Measurements from ENCODE around the gene ZNF827. TPM values are rescaled to one million over a fixed set of nuclear protein-coding genes. Genes with fewer than 3 reads are reported as not detected.

The ZNF827 gene
- total RNA-seq, 1 donor from 2014 or later: 10.5 TPM

DNA sequence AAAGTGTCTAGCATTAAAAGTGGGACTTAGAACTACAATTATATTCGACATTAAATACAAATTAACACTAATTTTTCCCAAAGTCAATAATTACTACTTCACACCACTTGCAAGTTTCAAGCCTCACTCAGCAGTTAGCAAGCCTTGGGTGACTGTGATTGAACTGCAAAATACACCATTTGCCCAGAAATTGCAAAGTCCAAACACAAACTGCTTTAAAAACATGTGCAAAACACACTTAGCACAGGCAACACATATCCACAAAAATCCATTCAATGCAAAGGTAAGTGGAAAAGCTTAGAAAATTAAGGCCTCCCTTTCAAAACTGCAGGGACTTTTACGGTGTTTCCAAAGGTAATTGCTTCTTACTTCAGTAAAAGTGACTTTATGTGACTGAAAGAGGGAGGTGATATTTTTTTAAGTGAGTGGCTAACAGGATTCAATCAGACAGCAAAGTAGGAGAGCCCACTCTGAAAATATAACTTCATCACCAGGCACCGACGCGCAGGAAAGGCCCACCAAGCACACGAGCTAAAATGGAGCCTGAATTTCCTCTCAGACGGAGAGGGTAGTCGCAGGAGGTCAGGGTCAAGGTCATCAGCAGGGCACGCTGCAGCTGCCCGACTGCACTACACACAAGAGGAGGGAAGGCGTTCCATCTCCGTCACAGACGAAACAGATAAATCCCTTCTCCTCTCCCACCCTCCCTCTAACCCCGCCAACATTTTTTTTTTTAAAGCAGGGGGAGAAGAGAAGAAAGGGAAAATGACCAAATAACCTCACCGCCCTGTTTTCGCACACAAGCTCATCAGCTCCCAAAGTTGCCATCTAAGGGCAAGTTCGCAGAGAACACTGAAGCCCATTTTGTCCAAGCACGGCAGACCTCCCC lies 3.1 kb downstream of the ZNF827 start:
- DNase-seq (ENCODE audit: low spot score): no peak

DNA sequence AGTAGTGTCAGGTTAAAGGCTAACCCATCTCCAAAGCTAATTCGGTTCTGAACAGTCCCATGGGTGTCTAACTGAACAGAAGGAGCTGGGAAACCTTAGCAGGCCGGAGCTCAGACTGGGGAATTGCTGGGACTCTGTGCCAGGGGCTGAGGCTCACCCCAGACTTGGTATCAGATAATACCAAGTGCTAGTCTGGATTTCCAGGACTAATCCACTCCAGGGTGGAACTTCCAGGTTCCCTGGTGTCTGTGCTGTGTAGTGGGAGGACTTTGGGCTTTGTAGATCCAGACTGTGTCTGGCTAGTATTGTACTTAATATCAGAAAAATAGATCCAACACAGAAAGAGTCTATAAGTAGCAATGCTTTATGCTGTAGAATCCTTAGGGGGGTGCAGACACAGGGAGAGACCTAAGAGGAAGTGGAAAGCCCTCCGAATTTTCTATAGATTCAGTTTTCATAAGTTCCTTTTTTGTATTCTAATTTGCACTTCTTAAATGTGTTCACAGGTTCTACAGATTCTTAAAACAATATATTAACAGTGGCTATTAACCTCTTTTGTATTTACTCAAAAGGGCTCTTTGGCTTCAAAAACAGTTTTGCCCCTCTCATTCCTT lies 4.1 kb downstream of the ZNF827 start:
- no peak for DNase-seq (ENCODE audit: low spot score)

DNA sequence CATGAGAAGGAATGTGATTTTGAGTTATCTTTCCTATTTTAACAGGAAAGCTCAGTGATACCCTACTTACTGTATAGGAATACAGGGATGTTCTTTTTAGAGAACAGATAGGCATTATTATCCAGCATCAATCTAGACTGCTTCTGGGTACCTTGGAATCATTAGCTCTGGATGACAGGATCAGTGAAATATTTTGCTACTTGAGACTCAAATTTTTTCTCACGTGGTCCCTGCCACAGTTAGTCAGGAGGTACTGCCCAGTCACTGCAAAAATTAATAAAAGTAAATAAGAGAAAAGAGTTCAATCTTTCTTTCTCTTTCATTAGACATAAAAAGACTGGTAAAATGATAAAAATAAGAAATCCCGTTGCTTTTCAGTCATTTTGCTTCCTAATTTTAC lies 5.5 kb downstream of the ZNF827 start:
- DNase-seq (ENCODE audit: low spot score): no peak

DNA sequence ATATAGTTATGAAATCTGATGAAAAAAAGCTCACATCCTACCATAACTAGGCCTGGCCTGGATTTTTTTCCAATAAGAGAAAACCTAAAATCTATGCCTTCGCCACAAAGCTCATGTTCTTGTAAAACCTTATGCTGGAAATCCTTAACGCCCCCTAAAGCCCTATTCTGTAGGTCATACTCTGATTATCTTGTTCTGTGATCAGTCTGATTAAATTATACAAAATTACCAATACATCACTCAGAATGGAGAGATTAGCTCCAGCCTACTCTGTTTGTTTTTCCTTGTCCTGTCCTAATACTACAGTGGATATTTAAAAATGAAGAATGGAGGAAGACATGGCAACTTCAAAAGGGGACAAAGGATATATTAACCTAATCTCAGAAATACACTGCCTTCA lies 7.2 kb downstream of the ZNF827 start:
- DNase-seq (ENCODE audit: low spot score): no peak

DNA sequence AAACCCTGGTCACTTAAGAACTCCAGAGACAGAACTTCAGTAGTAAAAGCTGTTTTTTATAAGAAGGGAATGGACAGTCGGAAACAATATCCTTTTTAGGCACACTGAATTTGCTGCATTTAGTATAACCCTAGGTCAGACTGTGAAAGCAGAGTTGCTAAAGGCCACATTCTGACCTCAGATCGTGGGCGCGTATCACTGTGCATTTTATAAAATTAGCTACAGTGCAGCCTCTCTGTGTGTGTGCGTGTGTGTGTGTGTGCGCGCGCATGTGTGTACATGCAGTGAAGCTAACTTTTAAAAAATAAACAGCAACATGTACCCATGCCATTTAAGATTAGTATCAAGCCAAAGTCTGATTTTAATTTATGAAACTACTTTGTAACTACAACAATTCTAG lies 8.0 kb downstream of the ZNF827 start:
- DNase-seq (ENCODE audit: low spot score): no peak

DNA sequence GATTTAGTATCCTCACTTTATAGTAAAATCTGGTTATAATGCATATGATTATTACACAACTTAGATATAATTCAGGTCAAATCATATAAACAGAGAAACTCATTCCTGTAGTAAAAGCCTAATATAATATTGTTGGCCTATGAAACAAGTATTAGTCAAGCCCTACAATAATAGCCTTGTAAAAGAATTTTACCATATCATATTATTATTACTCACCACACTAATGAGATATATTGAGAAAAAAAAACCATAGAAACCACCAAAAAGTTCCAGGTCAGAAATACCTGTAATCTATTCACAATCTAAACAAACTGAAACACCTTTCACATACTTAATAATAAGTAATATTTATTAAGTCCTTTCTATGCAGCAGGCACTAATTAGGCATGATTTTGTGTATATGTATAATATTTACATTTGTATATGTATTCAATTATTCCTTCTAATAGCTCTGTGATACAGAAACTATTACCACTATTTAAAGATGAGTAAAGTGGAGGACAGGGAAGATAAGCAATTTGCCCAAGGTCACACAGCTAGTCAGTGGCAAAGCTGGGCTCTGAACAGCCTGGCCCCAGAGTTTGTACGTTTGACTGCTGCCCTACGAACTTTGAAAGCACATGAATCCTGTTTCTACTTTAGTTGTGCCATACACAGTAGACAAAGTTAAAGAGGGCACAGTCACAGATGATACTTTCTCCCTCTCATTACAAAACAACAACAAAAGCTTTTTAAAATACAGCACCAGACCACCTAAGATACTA lies 9.0 kb downstream of the ZNF827 start:
- DNase-seq (ENCODE audit: low spot score): no peak

DNA sequence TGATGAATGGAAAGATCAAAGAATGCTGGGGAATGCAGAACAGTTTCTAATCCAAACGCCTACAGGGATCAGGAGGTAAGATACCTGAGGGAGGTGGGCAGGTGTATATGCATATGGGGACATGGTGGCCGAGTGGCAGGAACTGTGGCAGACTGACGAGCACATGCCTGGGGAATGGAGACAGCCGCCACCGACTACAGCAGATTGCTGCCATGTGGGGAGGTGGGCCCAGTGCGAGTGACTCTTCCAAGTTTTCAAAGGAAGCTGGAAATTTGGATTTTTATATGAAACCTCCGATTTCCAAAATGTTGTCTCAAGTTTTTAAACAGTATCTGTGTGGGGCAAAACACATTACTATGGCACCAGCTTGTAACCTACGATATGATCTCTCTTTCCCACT lies 9.9 kb downstream of the ZNF827 start:
- DNase-seq (ENCODE audit: low spot score): no peak

DNA sequence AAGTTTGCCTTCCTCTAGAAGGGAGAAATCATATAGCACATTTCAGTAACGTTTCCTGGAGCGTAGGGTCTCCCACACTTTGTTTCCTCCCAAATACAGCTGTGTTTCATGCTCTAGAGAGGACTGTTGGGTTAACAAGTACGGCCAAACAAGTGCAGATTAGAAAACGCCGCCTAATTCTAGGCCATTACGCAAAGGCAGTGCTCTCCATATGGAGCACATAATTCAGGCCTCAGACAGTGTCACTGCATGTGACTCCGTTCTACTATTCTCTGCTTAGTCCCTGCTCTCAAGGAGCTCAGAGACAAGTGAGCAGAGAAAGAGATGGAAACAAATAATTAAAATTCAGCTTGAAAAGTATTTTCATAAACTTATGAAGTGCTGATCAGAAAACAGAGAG lies 11.6 kb downstream of the ZNF827 start:
- no peak for DNase-seq (ENCODE audit: low spot score)

DNA sequence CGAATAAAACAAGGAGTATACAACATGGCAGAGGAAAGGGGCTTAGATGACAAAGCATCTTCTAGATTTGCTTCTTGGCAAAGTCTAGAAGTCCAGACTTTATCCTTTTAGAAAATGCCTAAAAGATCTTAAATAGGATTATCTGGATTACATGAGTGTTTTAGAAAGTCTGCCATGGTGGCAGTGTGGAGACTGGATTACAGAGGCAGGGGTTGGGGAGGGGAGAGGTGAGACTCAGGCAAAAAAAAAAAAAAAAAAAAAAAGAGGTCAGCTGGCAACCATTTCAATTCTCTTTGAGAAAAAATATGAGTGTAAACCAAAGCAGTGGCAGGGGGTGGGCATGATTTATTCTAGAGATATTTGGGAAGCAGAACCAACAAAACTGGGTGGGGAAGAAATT lies 17.4 kb downstream of the ZNF827 start:
- DNase-seq (ENCODE audit: low spot score): no peak

DNA sequence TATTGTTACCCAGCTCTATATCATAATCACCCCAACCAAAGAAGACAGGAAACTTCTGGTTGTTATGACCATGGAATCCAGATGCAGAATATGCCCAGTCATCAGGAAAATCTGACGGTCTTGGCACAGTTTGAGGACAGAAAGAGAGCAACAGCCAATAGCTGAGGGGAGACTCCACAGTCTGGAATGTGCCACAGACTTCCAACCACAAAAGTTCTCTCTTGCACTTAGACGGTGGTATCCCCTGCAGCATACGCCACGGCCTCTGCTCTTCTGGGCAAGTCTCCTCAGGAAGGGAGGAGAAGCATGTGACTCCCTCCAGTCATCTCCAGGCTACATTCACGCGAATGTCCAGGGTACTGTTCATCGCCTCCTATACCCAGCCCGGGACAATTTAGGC lies 18.4 kb downstream of the ZNF827 start:
- DNase-seq (ENCODE audit: low spot score): no peak

DNA sequence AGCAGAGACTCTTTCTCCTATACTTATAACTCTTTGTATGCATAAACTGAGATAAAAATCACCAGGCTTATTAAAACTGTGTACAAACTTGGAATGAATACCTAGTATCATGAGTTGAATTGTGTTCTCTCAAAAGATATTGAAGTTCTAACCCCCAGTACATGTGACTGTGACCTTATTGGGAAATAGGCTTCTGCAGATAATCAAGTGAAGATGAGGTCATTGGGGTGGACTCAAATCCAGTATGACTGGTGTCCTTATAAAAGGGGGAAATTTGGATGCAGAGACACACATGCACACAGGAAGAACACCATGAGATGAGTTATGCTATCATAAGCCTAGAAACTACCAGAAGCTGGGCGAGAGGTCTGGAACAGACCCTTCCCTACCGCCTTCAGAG lies 26.2 kb downstream of the ZNF827 start:
- no peak for DNase-seq (ENCODE audit: low spot score)

DNA sequence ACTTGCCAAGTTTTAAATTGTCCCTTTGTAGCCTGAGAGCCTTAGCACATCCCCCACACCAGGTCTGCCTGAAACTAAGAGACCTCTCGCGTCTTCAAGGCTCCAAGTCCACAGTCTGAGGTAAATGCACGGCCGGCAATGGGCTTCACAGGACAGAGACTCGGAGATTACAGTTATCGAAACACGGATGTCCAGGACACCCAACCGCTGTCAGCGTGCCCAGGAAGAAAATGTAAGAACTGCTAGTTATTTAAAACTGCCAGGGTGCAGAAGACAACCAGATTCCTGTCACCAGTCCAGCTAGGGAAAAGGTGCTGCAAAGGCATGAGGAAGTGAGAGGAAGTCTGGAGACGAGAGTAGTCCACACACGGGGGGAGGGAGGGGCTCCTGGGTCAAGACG lies 28.9 kb downstream of the ZNF827 start:
- no peak for DNase-seq (ENCODE audit: low spot score)

DNA sequence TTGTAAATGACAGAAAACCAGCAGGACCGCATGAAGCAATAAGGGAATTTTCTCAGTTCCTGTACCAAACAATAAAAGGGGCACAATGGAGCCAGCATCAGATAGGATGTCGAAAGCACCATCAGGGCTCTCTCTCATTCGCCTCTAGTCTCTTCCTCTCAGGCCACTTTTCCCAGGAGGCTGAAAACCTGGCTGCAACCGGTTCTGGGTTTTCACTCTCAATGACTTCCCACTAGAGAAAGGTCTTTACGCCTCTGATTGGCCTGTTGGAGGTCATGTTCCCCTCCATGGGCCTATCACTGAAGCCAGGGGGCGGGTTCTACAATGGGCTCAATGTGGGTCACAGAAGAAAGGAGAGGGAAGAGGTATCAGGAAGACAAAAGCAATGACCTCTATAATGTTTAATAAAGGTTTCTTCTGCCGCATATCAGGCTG lies 29.3 kb downstream of the ZNF827 start:
- DNase-seq (ENCODE audit: low spot score): no peak

DNA sequence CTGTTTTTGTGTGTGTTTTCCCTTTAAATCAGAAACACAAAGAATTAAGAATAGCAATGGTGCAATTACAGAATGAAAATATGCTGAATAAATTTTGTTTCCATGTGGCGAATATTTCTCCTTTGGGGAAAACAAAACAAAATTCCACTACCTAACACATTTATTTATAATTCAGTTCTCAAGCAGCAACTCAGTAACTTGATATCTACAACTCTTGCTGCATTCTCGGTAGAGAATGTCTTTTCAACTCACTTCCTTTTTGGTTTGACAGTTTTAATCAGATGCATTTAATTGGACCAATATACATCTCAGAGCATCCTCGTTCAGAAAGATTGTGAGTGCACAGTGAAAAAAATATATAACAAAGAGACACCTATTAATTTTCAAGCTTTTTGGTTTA lies 30.8 kb downstream of the ZNF827 start:
- DNase-seq (ENCODE audit: low spot score): no peak

DNA sequence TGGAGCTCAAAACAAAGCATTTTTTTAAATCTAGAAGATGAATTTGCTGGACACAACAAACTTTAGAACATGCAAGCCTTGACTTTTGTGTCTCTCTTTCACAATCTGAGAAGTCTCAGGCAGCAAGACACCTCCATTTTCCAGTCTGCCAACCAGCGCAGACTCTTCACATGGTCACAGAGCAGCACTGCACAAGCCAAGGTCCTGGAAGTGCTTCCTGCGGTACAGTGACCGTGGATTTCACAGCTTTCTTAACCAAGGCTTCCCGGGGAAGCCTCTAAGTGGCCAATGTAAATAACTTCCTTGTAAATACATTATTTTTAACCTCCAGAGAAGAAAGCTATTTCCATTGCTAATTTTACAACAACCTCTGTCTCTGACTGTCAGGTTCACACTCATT lies 31.2 kb downstream of the ZNF827 start:
- DNase-seq (ENCODE audit: low spot score): no peak

DNA sequence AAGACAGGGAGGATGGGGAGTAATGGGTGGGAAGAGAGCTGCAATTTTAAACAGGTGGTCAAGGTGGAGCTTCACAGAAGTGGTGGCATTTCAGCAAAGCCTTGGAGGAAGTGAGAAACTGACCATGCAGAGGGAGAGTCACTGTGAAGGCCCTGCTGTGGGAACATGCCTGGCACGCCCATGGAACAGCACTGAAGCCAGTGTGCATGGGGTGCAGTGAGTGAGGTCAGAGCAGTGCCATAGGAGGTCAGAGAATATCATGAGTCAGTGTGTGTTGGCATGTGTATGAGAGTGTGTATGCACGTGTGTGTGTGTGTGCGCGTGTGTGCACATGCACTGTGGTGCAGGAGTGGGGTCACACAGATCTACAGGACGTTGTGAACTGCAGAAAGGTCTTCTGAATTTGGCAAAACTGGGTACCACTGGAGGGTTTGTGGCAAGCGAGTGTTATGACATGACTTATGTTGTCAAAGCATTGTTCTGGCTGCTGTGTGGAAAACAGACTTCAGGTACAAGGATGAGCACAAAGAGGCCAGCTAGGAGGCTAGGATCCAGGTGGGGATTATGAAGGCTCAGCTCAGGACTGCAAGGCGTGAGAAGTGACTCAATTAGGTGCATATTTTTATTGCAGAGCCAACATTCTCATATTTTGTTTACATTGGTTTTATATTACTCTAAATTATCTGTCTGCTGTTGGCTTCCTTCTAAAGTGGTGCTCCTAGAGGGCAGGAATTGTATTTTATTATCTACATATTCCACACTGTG lies 34.0 kb downstream of the ZNF827 start:
- DNase-seq (ENCODE audit: low spot score): no peak

DNA sequence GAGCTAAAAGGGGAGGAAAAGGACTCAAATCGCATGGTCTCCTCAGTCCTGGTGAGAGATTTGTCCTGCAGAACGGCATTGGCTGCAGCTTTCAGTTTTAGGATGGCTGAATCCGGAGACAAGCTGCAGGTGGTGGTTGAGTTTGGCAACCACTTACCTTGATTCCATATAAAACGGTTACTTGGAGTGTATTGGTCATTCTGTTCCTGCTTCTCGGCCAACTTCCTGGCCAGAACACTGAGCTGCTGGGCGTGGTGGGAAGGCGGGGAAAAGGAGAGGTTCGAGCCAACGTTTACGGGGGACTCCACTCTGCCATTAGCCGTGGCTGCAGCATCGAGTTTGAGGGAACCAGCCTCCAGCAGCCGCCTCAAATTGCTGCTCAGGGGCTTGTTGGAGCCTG lies 36.1 kb downstream of the ZNF827 start:
- DNase-seq (ENCODE audit: low spot score): no peak

DNA sequence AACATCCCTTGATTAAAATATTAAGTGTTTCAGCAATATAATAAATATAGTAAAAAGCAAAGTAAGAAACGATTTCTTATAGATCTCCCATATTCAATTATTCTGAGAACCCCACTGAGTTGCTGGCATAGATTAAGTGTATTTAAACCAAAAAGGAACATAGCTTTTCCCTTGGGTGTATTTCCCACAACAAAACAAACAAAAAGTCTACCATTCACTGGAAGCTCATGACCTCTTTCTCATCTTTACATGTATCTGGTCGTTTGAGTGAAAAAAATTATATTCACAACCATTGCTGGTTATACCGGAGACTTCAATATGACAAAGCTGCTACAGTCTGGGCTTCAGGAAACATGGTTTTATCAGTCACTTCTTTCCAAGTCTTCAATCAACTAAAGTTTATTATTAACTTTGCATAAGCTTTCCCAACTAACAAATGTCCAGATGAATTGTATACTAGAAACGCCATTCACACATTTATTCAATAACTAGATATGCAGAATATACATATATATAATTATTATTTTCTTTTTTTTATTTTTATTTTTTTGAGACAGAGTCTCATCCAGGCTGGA lies 38.6 kb downstream of the ZNF827 start:
- DNase-seq (ENCODE audit: low spot score): no peak

DNA sequence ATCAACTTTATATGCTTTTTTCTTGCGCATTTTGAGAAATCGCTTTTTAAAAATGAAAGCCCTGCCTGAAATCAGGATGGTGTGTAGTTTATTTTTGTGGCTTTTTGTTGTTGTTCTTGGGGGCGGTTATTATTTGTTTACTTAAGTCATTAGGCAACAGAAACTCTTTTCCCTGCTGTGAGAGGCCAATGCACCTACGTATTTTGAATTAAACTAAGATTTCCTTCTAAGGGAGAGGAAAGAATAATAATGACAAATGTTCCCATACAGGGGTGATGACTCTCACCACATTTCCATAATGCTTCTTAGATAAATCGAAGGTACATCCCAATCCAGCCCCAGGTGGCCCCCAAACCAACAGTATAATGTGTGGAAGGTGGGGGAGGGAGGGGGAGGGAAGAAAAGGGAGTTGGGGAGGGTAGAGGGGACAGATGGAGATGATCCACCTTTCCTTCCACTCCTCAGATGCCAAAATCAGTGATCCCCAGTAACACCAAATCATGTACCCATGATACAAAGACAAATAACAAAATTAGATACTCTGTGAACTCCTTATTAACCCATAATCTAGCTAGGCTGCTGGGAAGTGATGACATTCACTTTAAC lies 39.6 kb downstream of the ZNF827 start:
- DNase-seq (ENCODE audit: low spot score): no peak

DNA sequence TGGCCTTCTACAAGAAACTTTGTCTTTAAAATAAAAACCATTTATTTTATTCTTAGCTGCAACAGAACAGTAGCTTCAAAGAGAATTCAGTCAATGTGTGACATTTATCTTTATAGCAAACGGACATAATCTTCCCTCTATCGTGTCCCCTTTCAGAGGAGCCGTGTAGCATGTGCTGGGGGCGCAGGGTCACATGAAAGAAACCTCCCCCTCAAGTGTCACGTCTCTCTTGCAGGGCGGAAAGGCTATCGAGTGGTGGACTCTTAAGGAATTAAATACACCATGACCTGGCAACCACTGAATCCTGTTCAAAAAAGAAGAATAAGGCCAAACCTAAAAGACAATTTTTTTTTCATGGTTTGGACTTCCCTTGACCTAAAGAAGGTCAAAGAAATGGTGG lies 40.2 kb downstream of the ZNF827 start:
- DNase-seq (ENCODE audit: low spot score): no peak

DNA sequence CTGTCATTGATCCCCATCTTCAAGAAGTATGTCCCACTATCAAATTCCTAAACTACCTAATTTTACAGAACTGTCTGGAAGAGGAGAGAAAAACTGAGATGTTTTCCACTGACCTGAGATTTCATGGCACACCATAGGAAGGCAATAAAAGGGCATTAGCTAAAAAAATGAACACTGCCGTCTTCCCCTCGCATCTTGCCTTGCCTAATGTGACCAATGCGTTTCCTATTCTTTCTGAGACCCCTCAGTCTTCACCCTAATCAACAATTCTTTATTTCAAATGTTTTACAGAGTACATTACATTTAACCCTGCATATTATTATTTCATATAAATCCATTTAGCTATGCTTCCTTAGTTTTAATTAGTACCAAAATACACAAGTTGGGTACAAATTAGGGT lies 43.6 kb downstream of the ZNF827 start:
- no peak for DNase-seq (ENCODE audit: low spot score)
